ENCODE measurements around the gene UQCC2. TPM values are rescaled to one million over a fixed set of nuclear protein-coding genes. Genes with fewer than 3 reads are reported as not detected.

UQCC2 gene
- polyA plus RNA-seq, 1 of the 3 experiments (the other 2 are of a cell fraction) = 59.0 TPM

DNA sequence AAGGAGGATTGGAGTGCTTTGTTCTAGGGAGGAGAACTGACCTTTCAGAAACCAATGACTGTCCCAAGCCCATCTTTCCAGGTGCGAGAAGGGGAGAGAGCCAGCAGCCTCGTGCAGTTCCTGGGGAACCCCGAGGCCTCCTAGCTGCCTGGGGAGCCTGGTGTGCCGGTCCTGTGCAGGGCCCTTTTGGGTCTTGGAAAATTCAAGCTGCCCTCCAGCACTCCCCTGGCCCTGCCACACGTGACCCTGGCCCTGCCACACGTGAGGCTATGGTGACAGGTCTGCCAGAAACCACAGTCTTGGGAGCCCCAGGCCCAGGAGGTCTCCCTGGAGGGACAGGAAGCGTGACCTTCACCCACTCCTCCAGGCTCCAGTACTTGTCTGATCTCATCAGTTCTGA, 19.5 kb upstream of the UQCC2 start:
- Histone ChIP-seq H2AFZ (ENCODE audit: low read depth) (no peak overlapping the region), H4K20me1 (ENCODE audit: insufficient read depth) (no peaks in the 10 kb centered on the region), H3F3A (replicated peaks; ENCODE audit: insufficient read depth) (no peaks in the 10 kb centered on the region), H3K9ac (no peak overlapping the region), H3K79me2 (ENCODE audit: insufficient read depth) (no peaks in the 10 kb centered on the region), H3K9me3 (no peaks in the 10 kb centered on the region), H3K4me1 (ENCODE audit: control insufficient read depth in 1 of 2, insufficient read depth in 2 of 2, low read depth in 1 of 2, low read length in 1 of 2) (no peaks in the 10 kb centered on the region; a peak in 1 of 4 replicates), H3K27ac (ENCODE audit: low read depth in 2 of 2, low read length in 1 of 2) (no peak overlapping the region), H3K9me2 (no peaks in the 10 kb centered on the region), H3K27me3 (ENCODE audit: insufficient read depth) (peaks cover 26% of the 10 kb centered on the region; the same call in 1 of the 2 replicates), H3K36me3 (replicated peaks in 1 of 2; ENCODE audit: control insufficient read depth in 1 of 2, insufficient read depth in 2 of 2, low read length in 1 of 2) (no peaks in the 10 kb centered on the region), H3K4me3 (ENCODE audit: low read depth in 2 of 2, low read length in 1 of 2) (no peak overlapping the region), H3K4me2 (no peak overlapping the region)
- DNase-seq = no peak
- TF ChIP-seq RFX5 (IDR thresholded peaks at IDR 0.05; ENCODE audit: low read length) = no peak
- TF ChIP-seq, protein P1, sequence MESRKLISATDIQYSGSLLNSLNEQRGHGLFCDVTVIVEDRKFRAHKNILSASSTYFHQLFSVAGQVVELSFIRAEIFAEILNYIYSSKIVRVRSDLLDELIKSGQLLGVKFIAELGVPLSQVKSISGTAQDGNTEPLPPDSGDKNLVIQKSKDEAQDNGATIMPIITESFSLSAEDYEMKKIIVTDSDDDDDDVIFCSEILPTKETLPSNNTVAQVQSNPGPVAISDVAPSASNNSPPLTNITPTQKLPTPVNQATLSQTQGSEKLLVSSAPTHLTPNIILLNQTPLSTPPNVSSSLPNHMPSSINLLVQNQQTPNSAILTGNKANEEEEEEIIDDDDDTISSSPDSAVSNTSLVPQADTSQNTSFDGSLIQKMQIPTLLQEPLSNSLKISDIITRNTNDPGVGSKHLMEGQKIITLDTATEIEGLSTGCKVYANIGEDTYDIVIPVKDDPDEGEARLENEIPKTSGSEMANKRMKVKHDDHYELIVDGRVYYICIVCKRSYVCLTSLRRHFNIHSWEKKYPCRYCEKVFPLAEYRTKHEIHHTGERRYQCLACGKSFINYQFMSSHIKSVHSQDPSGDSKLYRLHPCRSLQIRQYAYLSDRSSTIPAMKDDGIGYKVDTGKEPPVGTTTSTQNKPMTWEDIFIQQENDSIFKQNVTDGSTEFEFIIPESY (IDR thresholded peaks at IDR 0.05; ENCODE audit: borderline replicate concordance, low read depth) = no peak
- no peak for TF ChIP-seq RAD21 (IDR thresholded peaks at IDR 0.05; ENCODE audit: low read length)
- no peak for TF ChIP-seq NFIC (IDR thresholded peaks at IDR 0.05; ENCODE audit: borderline replicate concordance)
- TF ChIP-seq TCF12 (IDR thresholded peaks at IDR 0.05) = no peak
- TF ChIP-seq RXRA (IDR thresholded peaks at IDR 0.05; ENCODE audit: borderline replicate concordance, low read depth) = no peak
- no peak for TF ChIP-seq FOXJ3 (CRISPR knock-in tag; IDR thresholded peaks at IDR 0.05)
- TF ChIP-seq, protein P2, sequence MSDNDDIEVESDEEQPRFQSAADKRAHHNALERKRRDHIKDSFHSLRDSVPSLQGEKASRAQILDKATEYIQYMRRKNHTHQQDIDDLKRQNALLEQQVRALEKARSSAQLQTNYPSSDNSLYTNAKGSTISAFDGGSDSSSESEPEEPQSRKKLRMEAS (IDR thresholded peaks at IDR 0.05; ENCODE audit: low read depth) = no peak
- TF ChIP-seq RCOR1 (IDR thresholded peaks at IDR 0.05; ENCODE audit: low read length) = no peak
- WGBS (ENCODE audit: low lambda C conversion rate) = 78% methylated on average over 5 of the region's 7 CpGs
- CTCF ChIA-PET = interaction anchor here (1.0 to 8.2 kb wide), 2 partner anchors 13 to 19 kb away, joined by 4 to 59 read pairs; partner anchors contain the start of gene UQCC2
- POLR2A ChIA-PET = interaction anchor here (0.9 kb wide), 1 partner anchor 20 kb away, joined by 4 read pairs; the partner anchor contains the start of gene UQCC2

DNA sequence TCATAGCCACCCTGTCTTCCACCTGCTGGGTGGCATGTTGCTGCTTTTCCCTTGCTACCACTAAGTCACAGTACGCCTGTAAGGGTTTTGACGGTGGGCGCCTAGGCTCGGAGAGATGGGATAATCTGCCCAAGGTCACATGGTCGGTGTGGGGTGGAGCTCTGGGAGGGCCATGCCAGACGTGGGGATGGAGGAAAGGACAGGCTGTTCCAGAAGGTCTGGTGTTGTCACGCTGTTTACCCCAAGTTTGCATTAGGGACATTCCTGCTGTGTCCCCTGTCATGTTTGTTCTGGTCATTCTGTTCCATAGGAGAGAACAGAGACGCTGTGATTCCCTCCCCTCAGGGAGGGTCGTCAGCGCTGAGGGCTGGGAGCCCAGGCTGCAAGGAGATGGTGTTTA, 19.1 kb upstream of the UQCC2 start:
- no peaks in the 10 kb centered on the region for H3F3A ChIP-seq (replicated peaks; ENCODE audit: insufficient read depth)
- H3K27me3 ChIP-seq (ENCODE audit: insufficient read depth) = peaks cover 29% of the 10 kb centered on the region; the same call in 1 of the 2 replicates
- no peak for DNase-seq
- ChIA-PET CTCF (interaction anchor here (1.0 to 8.2 kb wide), 2 partner anchors 14 to 19 kb away, joined by 4 to 59 read pairs; partner anchors contain the start of gene UQCC2), POLR2A (no interaction called here)
- no peak for TF ChIP-seq SMC3 (IDR thresholded peaks at IDR 0.05; ENCODE audit: low read depth, low read length)
- H3K9me2 ChIP-seq = no peaks in the 10 kb centered on the region
- H3K9me3 ChIP-seq = no peaks in the 10 kb centered on the region
- H3K4me2 ChIP-seq = no peak overlapping the region
- 64% methylated on average over 4 of the region's 10 CpGs for WGBS (ENCODE audit: low lambda C conversion rate)
- H3K9ac ChIP-seq = no peak overlapping the region
- H3K27ac ChIP-seq (ENCODE audit: low read depth in 2 of 2, low read length in 1 of 2) = no peak overlapping the region
- H3K4me1 ChIP-seq (ENCODE audit: control insufficient read depth in 1 of 2, insufficient read depth in 2 of 2, low read depth in 1 of 2, low read length in 1 of 2) = no peaks in the 10 kb centered on the region; a peak in 1 of 4 replicates
- no peaks in the 10 kb centered on the region for H3K79me2 ChIP-seq (ENCODE audit: insufficient read depth)
- H3K36me3 ChIP-seq (replicated peaks in 1 of 2; ENCODE audit: control insufficient read depth in 1 of 2, insufficient read depth in 2 of 2, low read length in 1 of 2) = no peaks in the 10 kb centered on the region
- H4K20me1 ChIP-seq (ENCODE audit: insufficient read depth) = no peaks in the 10 kb centered on the region
- H3K4me3 ChIP-seq (ENCODE audit: low read depth in 2 of 2, low read length in 1 of 2) = no peak overlapping the region
- no peak overlapping the region for H2AFZ ChIP-seq (ENCODE audit: low read depth)

DNA sequence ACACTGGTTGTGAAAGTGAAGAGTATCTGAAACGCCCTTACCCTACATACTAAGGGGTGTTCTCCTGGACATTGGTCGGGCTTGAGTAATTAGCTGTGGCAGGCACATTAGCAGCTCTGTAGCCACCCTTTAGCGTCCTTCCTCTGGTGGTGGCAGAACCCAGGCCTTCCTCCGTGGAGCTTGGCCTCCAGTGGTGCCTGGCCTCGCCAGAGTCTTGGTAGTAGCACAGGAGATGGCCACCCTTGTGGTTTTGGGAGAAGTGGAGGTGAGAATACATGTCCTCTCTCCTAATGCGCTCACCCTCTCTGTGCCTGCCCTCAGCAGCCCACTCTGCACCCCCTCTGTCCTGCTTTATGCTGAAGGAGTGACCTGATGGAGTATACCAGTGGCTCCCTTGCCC, 17.6 kb upstream of the UQCC2 start:
- CTCF ChIA-PET = interaction anchor here (1.2 to 8.2 kb wide), 3 partner anchors 15 to 40 kb away, joined by 3 to 59 read pairs (median 3); no protein-coding TSS in a partner anchor
- WGBS (ENCODE audit: low lambda C conversion rate) = 60% methylated on average over 6 of the region's 6 CpGs
- Histone ChIP-seq H4K20me1 (ENCODE audit: insufficient read depth) (no peaks in the 10 kb centered on the region), H3F3A (replicated peaks; ENCODE audit: insufficient read depth) (no peaks in the 10 kb centered on the region), H3K27ac (ENCODE audit: low read depth in 2 of 2, low read length in 1 of 2) (no peak overlapping the region), H3K9me3 (no peaks in the 10 kb centered on the region), H3K27me3 (ENCODE audit: insufficient read depth) (peaks cover 35% of the 10 kb centered on the region), H3K4me2 (no peak overlapping the region), H3K9ac (no peak overlapping the region), H3K4me3 (ENCODE audit: low read depth in 2 of 2, low read length in 1 of 2) (no peak overlapping the region), H3K79me2 (ENCODE audit: insufficient read depth) (no peaks in the 10 kb centered on the region), H2AFZ (ENCODE audit: low read depth) (no peak overlapping the region), H3K9me2 (no peaks in the 10 kb centered on the region), H3K36me3 (replicated peaks in 1 of 2; ENCODE audit: control insufficient read depth in 1 of 2, insufficient read depth in 2 of 2, low read length in 1 of 2) (no peaks in the 10 kb centered on the region), H3K4me1 (ENCODE audit: control insufficient read depth in 1 of 2, insufficient read depth in 2 of 2, low read depth in 1 of 2, low read length in 1 of 2) (no peaks in the 10 kb centered on the region; a peak in 1 of 4 replicates)
- POLR2A ChIA-PET = no interaction called here
- no peak for TF ChIP-seq SIN3A (IDR thresholded peaks at IDR 0.05; ENCODE audit: borderline replicate concordance, low read depth, low read length)
- TF ChIP-seq, protein P3, sequence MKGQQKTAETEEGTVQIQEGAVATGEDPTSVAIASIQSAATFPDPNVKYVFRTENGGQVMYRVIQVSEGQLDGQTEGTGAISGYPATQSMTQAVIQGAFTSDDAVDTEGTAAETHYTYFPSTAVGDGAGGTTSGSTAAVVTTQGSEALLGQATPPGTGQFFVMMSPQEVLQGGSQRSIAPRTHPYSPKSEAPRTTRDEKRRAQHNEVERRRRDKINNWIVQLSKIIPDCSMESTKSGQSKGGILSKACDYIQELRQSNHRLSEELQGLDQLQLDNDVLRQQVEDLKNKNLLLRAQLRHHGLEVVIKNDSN (IDR thresholded peaks at IDR 0.05; ENCODE audit: borderline replicate concordance, low read depth) = no peak
- no peak for DNase-seq

Data from SK-N-SH (cell line).